Activated CD4-positive, CD25-positive, alpha-beta regulatory T cell treated with anti-CD3 and anti-CD28 coated beads, Interleukin-2, amount 50 U/mL, for 24 hours (primary cell): Measurements from ENCODE around the gene PLPP7.
"Not testable (repeated sequence)": the region's sequence is repeated elsewhere in the genome, so short reads cannot be mapped to it uniquely, and the experiment has no call there.

Experiments
- ATAC-seq, 2 donors: fragments of 150-1000 bp; cut with Tn5 transposase; one replicate each; pipeline ENCODE4 v1.10.0; 2021; ENCODE audit warnings: mild to moderate bottlenecking in 1 of 2, moderate library complexity in 1 of 2

Gene PLPP7

DNA sequence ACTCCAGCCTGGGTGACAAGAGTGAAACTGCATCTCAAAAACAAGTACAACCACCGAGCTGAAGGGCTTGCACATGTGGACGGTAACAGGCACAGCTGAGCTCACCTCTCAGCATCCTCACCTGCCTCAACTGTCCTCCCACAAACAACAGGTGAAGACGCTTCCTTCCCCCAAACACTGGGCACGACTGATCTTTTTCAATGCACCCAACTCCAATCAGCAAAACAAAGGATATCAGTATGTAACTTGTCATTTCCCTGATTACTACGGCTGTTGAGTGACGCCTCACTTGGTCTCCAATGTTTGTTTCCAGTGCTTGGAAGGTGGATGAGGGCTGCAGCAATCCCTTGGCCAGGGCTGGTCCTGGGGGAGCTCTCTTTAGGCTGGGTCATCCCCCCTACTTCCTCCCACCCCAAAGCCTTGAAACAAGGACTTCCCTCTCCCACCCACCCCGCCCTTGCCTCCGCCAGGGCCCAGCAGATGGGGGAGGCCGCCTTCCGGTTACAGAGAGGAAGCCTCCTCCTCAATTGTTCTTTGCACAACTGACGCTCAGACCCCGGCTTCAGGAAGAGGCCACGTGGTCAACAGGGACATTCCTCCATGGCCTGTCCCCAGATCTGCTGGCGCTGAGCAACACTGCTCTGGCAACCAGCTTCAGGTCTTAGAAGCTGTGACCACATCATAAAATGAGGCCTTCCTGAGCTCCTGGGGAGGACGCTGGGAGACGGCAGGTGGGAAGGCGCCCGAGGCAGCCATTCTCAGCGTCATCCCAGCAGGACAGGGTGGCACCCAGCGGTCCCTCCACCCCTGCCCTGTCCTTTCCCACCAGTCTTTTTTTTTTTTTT is 19.1 kb upstream of the PLPP7 start:
- no peak for ATAC-seq

- not testable (repeated sequence) for ATAC-seq
Measured at GRCh38 chr9:131271016-131271273, 18.6 kb upstream of the PLPP7 start.

- no peak for ATAC-seq
Measured at GRCh38 chr9:131271506-131271931, 18.0 kb upstream of the PLPP7 start.

- no peak for ATAC-seq
Measured at GRCh38 chr9:131272212-131272611, 17.3 kb upstream of the PLPP7 start.

- no peak for ATAC-seq
Measured at GRCh38 chr9:131273146-131273855, 16.2 kb upstream of the PLPP7 start.

GRCh38 chr9:131273856-131274673 is 15.5 kb upstream of the PLPP7 start:
- no peak for ATAC-seq

GRCh38 chr9:131274674-131275331 is 14.7 kb upstream of the PLPP7 start:
- ATAC-seq = peak; percentile 15

GRCh38 chr9:131275332-131276093 is 14.0 kb upstream of the PLPP7 start:
- ATAC-seq = no peak

DNA sequence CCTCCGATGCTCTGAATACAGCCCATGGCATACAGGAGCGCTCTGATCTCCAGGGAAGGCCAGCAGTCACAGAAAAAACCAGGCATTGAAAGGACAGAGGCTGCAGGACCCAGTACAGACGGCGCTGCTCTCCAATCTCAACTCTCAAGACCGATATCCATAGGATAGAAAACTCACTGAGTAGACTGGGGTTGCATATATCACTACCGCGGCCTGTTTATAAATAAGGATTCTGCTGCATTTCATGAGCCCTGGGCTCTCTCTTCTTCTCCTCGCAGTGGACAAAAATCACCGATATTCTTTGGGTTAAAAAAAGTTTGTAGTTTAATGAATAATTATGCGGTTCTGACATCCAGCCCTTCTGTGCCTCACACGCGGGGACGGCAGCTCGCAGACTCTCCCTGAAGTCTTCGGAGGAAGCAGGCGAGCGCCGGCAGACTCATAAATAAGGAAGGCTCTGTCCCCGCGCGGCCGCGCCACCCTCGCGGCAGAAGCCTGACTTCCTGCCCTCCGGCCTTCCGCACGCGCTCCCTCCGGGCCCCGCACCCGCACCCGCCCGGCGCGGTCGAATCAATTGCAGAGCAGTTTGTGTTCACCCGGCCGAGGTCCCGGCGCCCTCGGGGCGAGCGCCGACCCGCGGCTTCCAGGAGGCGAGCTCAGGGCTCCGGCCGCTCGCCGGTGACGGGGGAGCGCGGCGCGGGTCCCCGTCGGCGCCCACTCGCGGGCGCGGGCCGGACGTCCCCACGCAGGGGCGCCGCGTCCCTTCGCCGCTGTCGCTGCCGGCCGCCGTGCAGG is 13.2 kb upstream of the PLPP7 start, which contains the start of gene FAM78A:
FAM78A (minus strand) TSS at position 417 of the 795 bp plus-strand sequence; CDS start at position 86, 331 bp downstream.
- peak in 1 of 2 donors; percentile 2 for ATAC-seq

DNA sequence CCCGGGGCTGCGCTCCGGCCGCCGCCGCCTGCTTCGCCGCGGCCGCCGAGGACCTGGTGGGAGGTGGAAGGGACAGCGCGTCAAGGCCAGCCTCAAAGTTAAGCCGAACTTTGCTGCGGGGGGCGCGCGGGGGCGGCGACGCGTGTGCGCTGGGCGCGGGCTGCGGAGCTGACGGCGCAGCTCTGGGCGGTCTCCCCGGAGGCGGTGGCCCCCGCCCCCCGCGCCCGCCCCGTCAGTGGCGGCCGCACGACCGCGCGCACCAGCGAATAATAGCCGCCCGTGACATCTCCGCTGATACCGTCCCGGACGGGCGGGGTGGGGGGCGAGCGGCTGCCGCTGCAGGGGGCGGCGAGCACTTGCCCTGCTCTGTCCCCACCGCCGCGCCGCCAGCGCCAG is 12.6 kb upstream of the PLPP7 start:
- ATAC-seq = peak; percentile 30 to 41

- ATAC-seq = peak; percentile 2 to 4
Measured at GRCh38 chr9:131277287-131277909, 12.1 kb upstream of the PLPP7 start.

DNA sequence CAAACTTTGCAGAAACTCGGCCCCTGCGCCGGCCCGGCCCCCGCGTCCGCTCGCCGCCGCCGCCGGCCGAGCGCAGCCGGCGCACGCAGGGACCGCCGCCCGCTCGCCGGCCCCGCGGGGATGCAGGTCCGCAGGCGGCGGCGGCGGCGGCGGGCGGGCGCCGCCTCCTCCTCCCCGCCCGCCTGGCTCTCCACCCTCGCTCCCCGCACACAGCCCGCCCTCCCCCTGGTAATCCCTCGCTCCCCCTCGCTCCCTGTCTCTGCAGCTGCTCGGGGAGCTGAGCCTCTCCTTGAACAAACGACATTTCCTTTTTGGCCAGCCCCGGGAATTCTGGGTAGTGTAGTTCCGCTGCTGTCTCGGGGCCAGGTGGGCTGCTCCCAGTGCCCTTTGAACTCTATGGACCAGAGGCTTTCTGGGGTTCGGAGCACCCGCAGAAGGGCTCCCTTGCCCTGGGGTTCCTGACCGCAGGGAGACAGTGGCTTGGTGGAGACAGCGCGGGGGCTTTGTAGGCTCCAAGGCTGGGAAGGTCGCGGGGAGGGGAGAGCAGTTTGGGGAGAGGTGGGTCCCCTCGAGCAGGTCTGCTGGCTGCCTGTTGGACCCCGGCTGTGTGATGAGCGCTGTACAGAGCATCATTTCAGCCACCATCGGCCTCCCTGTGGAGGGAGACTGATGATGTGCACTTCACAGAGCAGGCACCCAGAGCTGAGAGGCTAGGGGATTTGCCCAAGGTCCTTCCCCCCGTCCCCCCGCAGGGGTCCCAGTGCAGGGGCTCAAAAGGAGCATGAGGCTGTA is 11.4 kb upstream of the PLPP7 start:
- ATAC-seq = peak; percentile 62 to 65

- ATAC-seq = no peak
Measured at GRCh38 chr9:131278702-131279111, 10.8 kb upstream of the PLPP7 start.

GRCh38 chr9:131279196-131279862 is 10.2 kb upstream of the PLPP7 start:
- ATAC-seq = no peak

GRCh38 chr9:131279863-131280570 is 9.5 kb upstream of the PLPP7 start:
- no peak for ATAC-seq

DNA sequence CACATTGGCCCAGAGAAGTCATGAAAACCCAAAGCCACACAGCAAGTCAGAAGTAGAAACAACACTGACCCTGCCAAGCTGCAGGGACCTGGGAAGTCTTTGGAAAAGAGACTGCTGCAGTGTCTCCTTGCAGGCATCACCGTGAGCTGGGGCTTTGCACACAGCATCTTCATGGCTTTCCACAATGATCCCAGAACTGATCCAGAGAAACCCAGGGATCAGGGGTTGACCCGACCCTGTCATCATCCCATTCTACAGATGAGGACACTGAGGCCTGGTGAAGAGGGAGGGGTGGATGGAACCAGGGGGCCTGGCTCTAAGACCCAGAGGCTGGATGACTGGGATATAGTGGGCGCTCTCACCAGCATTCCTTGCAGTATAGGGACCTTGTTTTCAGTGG is 8.9 kb upstream of the PLPP7 start:
- ATAC-seq = no peak

- ATAC-seq = no peak
Measured at GRCh38 chr9:131281119-131281965, 8.2 kb upstream of the PLPP7 start.
